IPS DF 4.7 (cell line): Measurements from ENCODE around the gene ARHGEF11.
"Not testable (repeated sequence)": the region's sequence is repeated elsewhere in the genome, so short reads cannot be mapped to it uniquely, and the experiment has no call there.

Experiments
- DNase-seq: peaks from one replicate; pipeline ENCODE4 v3.0.0-alpha.2; 2013; ENCODE audit warnings: low spot score; ENCODE audit errors: extremely low read depth

The ARHGEF11 gene

GRCh38 chr1:156930483-156930882 lies 115.1 kb downstream of the ARHGEF11 start:
- DNase-seq: no peak

- no peak for DNase-seq
Measured at GRCh38 chr1:156929596-156930238, 115.8 kb downstream of the ARHGEF11 start.

GRCh38 chr1:156928043-156928602 lies 117.4 kb downstream of the ARHGEF11 start:
- DNase-seq: no peak

- DNase-seq: no peak
Measured at GRCh38 chr1:156927215-156928042, 118.1 kb downstream of the ARHGEF11 start.

- DNase-seq: not testable (repeated sequence)
Measured at GRCh38 chr1:156926695-156927094, 118.8 kb downstream of the ARHGEF11 start.

GRCh38 chr1:156926175-156926574 lies 119.4 kb downstream of the ARHGEF11 start:
- DNase-seq: no peak

GRCh38 chr1:156925154-156926010 lies 120.2 kb downstream of the ARHGEF11 start:
- no peak for DNase-seq

GRCh38 chr1:156924478-156925153 lies 120.9 kb downstream of the ARHGEF11 start:
- no peak for DNase-seq

GRCh38 chr1:156923670-156924477 lies 121.7 kb downstream of the ARHGEF11 start:
- no peak for DNase-seq

GRCh38 chr1:156922986-156923669 lies 122.4 kb downstream of the ARHGEF11 start:
- no peak for DNase-seq

- no peak for DNase-seq
Measured at GRCh38 chr1:156921053-156921529, 124.5 kb downstream of the ARHGEF11 start.

GRCh38 chr1:156920233-156921052 lies 125.1 kb downstream of the ARHGEF11 start, which contains the start of gene LRRC71:
TSS of gene LRRC71 (plus strand) at chr1:156920632. CDS start at chr1:156920804, 172 bp downstream.
- no peak for DNase-seq

- no peak for DNase-seq
Measured at GRCh38 chr1:156914440-156914856, 131.1 kb downstream of the ARHGEF11 start.

GRCh38 chr1:156913809-156914387 lies 131.6 kb downstream of the ARHGEF11 start:
- DNase-seq: no peak

- DNase-seq: no peak
Measured at GRCh38 chr1:156912861-156913808, 132.4 kb downstream of the ARHGEF11 start.

- DNase-seq: no peak
Measured at GRCh38 chr1:156912310-156912709, 133.2 kb downstream of the ARHGEF11 start.
